H1 (cell line): Measurements from ENCODE around the gene SLC22A31. TPM values are rescaled to one million over a fixed set of nuclear protein-coding genes. Genes with fewer than 3 reads are reported as not detected.

Experiments
- JUN ChIP-seq: IDR thresholded peaks from 2 replicates; pipeline ENCODE4 v1.6.1; 2011; ENCODE audit warnings: low read depth, mild to moderate bottlenecking, improper control_type of control experiment, low read length
- KDM4A ChIP-seq: IDR thresholded peaks from one replicate; pipeline ENCODE4 v1.7.1; 2012; ENCODE audit warnings: low read depth, mild to moderate bottlenecking, moderate library complexity, low read length, inconsistent platforms; ENCODE audit not compliant: severe bottlenecking
- RFX5 ChIP-seq: IDR thresholded peaks from 2 replicates; pipeline ENCODE4 v1.6.1; 2011; ENCODE audit warnings: low read depth, low read length, improper control_type of control experiment, borderline replicate concordance
- SP4 ChIP-seq: IDR thresholded peaks from 2 replicates; pipeline ENCODE4 v1.6.1; 2012; ENCODE audit warnings: low read length, inconsistent platforms
- TCF12 ChIP-seq: IDR thresholded peaks from 2 replicates; pipeline ENCODE4 v1.6.1; 2011; ENCODE audit warnings: low read depth, mild to moderate bottlenecking, low read length
- polyA plus RNA-seq, 7 experiments: library from polyadenylated mRNA; depleted of rRNA in 3 of 7; stranded (reverse) in 5 of 7; unstranded in 2 of 7; fragments of >200 nt in 5 of 7; fragments of 200-250 nt in 2 of 7; gene quantifications; 1 replicate in 5 of 7; 2 replicates in 1 of 7; 4 replicates in 1 of 7; pipeline versions ENCODE4 v1.2.1 to v1.2.3, GENCODE V29; 2011 to 2013; ENCODE audit warnings: missing spikeins in 2 of 7, mixed read lengths in 2 of 7
- total RNA-seq: library from RNA; stranded (reverse); fragmentation: NEBNext Ultra II Directional; extraction: Animal tissue kit (Norgen Biotek cat#: 25700); gene quantifications from 2 replicates; pipeline ENCODE4 v1.2.1, GENCODE V29; 2021

The SLC22A31 gene
- total and polyA plus RNA-seq, 2 of the 8 experiments (the other 6 are each of a cell fraction or from before 2014, with no cell fraction given), result 7.7 to 10.6 TPM

DNA sequence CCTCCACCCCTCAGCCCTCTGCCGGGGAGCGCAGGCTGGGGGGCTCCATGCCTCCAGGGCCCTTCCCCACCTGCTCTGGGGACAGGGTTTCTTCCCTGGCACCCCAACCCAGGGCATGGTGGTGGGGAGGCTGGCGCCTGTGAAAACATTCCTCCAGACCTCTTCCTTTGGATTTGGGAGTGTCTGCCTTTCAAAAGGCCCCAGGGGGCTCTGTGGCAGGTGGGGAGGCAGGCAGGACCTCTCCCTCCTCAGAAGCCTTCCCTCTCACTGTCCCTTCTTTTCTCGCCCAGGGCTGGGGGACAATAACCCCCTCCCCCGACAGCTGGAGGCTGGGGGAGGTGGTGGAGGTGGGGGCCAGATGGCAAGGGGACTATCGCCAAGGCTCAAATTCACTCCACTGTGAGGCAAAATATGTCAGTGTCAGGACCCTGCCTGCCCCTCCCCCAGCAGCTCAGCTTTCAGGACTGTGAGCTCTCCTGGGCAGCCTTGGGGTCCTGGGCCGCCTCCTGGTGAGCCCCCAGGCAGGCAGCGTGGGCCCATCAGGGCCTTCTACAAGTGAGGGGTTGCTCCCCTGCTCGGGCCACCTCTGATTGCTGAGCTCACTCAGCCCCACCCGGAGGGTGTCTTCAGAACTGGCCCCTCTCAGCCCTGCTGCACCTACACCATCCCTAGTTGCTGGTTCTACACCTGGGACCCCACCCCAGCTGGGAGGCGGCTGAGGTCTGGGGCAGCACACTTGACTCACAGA, 27.0 kb downstream of the SLC22A31 start (continued):
- no peak for TF ChIP-seq RFX5
- no peak for TF ChIP-seq TCF12
- TF ChIP-seq KDM4A, result no peak
- no peak for TF ChIP-seq JUN
- no peak for TF ChIP-seq SP4
